ENCODE results near the gene GPER1.

Gene GPER1

GRCh38 chr7:1078985-1079384 is 8.9 kb upstream of the GPER1 start:
- no peak for DNase-seq (ENCODE audit: low read depth, low spot score)

DNA sequence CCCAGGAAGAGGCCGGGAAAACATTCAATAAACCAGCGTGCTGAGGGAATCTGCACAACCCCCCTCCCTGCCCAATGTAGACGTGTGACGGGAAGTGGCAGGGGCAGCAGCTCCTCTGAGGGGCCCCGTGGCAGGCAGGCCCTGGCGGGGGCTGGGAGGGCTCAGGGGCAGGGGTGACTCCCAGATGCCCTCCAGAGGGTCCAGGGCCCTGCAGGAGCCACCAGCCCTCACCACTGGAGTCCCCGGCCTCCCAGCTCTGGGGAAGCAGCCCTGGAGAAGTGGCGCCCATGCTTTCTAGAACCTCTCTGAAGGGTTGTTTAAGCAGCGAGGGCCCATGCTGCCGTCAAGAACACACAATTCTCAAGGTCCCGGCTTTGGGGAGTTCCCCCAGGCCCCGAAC is 8.4 kb upstream of the GPER1 start:
- no peaks in the 10 kb centered on the region for H3K9me3 ChIP-seq (ENCODE audit: insufficient read depth, low read length)
- DNase-seq (ENCODE audit: low read depth, low spot score): no peak
- H3K4me1 ChIP-seq (ENCODE audit: insufficient read depth, insufficient read length): peaks cover 22% of the 10 kb centered on the region
- TF ChIP-seq SUZ12 (IDR thresholded peaks at IDR 0.05; ENCODE audit: extremely low read depth, insufficient read depth, insufficient read length) (no peak), YY1 (IDR thresholded peaks at IDR 0.05; ENCODE audit: insufficient read depth, insufficient read length) (no peak), ZNF274 (IDR thresholded peaks at IDR 0.05; ENCODE audit: low read depth, low read length) (no peak)
- peaks cover 18% of the 10 kb centered on the region for H3K36me3 ChIP-seq (ENCODE audit: insufficient read depth, insufficient read length, low read length)
- H3K4me3 ChIP-seq (ENCODE audit: insufficient read length, low read depth): no peak overlapping the region
- no peak overlapping the region for H3K9ac ChIP-seq (ENCODE audit: insufficient read length, low read depth)
- H3K27me3 ChIP-seq (ENCODE audit: insufficient read depth, insufficient read length): no peaks in the 10 kb centered on the region

More at GRCh38 chr7:1078985-1079384, 8.9 kb upstream of the GPER1 start:
- peaks cover 21% of the 10 kb centered on the region for H3K4me1 ChIP-seq (ENCODE audit: insufficient read depth, insufficient read length)
- H3K27me3 ChIP-seq (ENCODE audit: insufficient read depth, insufficient read length): no peaks in the 10 kb centered on the region
- no peak overlapping the region for H3K4me3 ChIP-seq (ENCODE audit: insufficient read length, low read depth)
- TF ChIP-seq YY1 (IDR thresholded peaks at IDR 0.05; ENCODE audit: insufficient read depth, insufficient read length) (no peak), ZNF274 (IDR thresholded peaks at IDR 0.05; ENCODE audit: low read depth, low read length) (no peak), SUZ12 (IDR thresholded peaks at IDR 0.05; ENCODE audit: extremely low read depth, insufficient read depth, insufficient read length) (no peak)
- peak overlapping the region; percentile 9 for H3K9ac ChIP-seq (ENCODE audit: insufficient read length, low read depth)
- H3K36me3 ChIP-seq (ENCODE audit: insufficient read depth, insufficient read length, low read length): peaks cover 17% of the 10 kb centered on the region
- H3K9me3 ChIP-seq (ENCODE audit: insufficient read depth, low read length): no peaks in the 10 kb centered on the region

DNA sequence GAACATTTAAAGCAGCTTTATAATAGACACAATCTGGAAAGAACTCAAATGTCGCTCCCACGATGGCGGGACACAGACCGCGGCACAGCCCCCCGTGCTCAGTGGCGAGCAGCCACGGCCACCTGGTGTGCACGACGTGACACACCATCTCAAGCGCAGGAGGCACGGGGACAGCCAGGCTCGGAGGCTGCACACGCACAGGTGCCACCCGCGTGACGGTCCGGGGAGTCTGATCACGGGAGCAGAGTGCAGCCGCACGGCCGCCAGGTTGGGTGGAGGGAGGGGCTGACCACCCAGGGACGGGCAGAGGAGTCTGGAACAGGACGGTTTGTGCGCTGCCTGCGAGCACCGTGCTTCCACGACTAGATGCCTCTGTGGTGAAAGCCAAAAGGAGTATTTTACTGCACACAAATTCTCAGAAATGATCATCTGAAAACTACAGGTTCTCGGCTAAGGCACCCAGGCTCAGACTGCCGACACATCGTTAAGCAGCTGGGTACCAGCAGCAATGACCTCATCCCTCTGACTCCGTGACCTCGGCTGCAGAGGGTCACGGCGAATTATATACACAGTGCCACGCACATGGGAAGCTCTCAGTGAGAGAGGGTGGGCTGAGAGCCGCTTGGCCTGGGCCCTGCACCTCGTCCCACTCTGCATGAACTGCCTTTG is 7.5 kb upstream of the GPER1 start:
- Histone ChIP-seq H3K27me3 (ENCODE audit: insufficient read depth, insufficient read length) (no peaks in the 10 kb centered on the region), H3K9me3 (ENCODE audit: insufficient read depth, low read length) (no peaks in the 10 kb centered on the region), H3K4me3 (ENCODE audit: insufficient read length, low read depth) (no peak overlapping the region), H3K9ac (ENCODE audit: insufficient read length, low read depth) (no peak overlapping the region), H3K4me1 (ENCODE audit: insufficient read depth, insufficient read length) (peaks cover 24% of the 10 kb centered on the region), H3K36me3 (ENCODE audit: insufficient read depth, insufficient read length, low read length) (peaks cover 20% of the 10 kb centered on the region)
- no peak for DNase-seq (ENCODE audit: low read depth, low spot score)
- TF ChIP-seq SUZ12 (IDR thresholded peaks at IDR 0.05; ENCODE audit: extremely low read depth, insufficient read depth, insufficient read length): no peak
- TF ChIP-seq YY1 (IDR thresholded peaks at IDR 0.05; ENCODE audit: insufficient read depth, insufficient read length): no peak
- no peak for TF ChIP-seq ZNF274 (IDR thresholded peaks at IDR 0.05; ENCODE audit: low read depth, low read length)

DNA sequence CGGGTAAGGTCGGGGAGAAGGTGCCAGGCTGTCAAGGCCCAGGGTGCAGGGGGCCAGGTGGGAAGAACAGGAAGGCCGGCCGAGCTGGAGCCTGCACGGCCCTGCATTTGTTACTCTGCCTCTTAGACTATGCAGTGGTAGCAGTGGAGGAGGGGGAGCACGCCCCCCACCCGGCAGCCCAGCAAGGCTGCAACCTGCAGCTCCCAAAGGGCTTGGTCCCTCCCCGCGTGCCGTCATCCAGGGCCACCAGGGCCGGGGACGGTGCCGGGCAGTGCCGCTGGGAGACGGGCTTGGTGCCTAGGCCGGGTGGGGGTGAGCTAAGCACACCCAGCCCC is 7.0 kb upstream of the GPER1 start:
- Histone ChIP-seq H3K36me3 (ENCODE audit: insufficient read depth, insufficient read length, low read length) (peaks cover 20% of the 10 kb centered on the region), H3K4me1 (ENCODE audit: insufficient read depth, insufficient read length) (peaks cover 24% of the 10 kb centered on the region), H3K27me3 (ENCODE audit: insufficient read depth, insufficient read length) (no peaks in the 10 kb centered on the region), H3K4me3 (ENCODE audit: insufficient read length, low read depth) (no peak overlapping the region), H3K9ac (ENCODE audit: insufficient read length, low read depth) (no peak overlapping the region), H3K9me3 (ENCODE audit: insufficient read depth, low read length) (no peaks in the 10 kb centered on the region)
- TF ChIP-seq YY1 (IDR thresholded peaks at IDR 0.05; ENCODE audit: insufficient read depth, insufficient read length) (no peak), ZNF274 (IDR thresholded peaks at IDR 0.05; ENCODE audit: low read depth, low read length) (no peak), SUZ12 (IDR thresholded peaks at IDR 0.05; ENCODE audit: extremely low read depth, insufficient read depth, insufficient read length) (no peak)
- no peak for DNase-seq (ENCODE audit: low read depth, low spot score)

GRCh38 chr7:1081336-1081735 is 6.6 kb upstream of the GPER1 start:
- H3K9ac ChIP-seq (ENCODE audit: insufficient read length, low read depth): peak overlapping the region; percentile 50
- H3K4me3 ChIP-seq (ENCODE audit: insufficient read length, low read depth): no peak overlapping the region
- peaks cover 25% of the 10 kb centered on the region for H3K4me1 ChIP-seq (ENCODE audit: insufficient read depth, insufficient read length)
- peaks cover 20% of the 10 kb centered on the region for H3K36me3 ChIP-seq (ENCODE audit: insufficient read depth, insufficient read length, low read length)
- H3K9me3 ChIP-seq (ENCODE audit: insufficient read depth, low read length): no peaks in the 10 kb centered on the region
- H3K27me3 ChIP-seq (ENCODE audit: insufficient read depth, insufficient read length): no peaks in the 10 kb centered on the region
- DNase-seq (ENCODE audit: low read depth, low spot score): no peak
- TF ChIP-seq YY1 (IDR thresholded peaks at IDR 0.05; ENCODE audit: insufficient read depth, insufficient read length) (no peak), SUZ12 (IDR thresholded peaks at IDR 0.05; ENCODE audit: extremely low read depth, insufficient read depth, insufficient read length) (no peak), ZNF274 (IDR thresholded peaks at IDR 0.05; ENCODE audit: low read depth, low read length) (no peak)

GRCh38 chr7:1081931-1082401 is 5.9 kb upstream of the GPER1 start:
- DNase-seq (ENCODE audit: low read depth, low spot score): no peak
- no peak for TF ChIP-seq ZNF274 (IDR thresholded peaks at IDR 0.05; ENCODE audit: low read depth, low read length)
- TF ChIP-seq SUZ12 (IDR thresholded peaks at IDR 0.05; ENCODE audit: extremely low read depth, insufficient read depth, insufficient read length): no peak

DNA sequence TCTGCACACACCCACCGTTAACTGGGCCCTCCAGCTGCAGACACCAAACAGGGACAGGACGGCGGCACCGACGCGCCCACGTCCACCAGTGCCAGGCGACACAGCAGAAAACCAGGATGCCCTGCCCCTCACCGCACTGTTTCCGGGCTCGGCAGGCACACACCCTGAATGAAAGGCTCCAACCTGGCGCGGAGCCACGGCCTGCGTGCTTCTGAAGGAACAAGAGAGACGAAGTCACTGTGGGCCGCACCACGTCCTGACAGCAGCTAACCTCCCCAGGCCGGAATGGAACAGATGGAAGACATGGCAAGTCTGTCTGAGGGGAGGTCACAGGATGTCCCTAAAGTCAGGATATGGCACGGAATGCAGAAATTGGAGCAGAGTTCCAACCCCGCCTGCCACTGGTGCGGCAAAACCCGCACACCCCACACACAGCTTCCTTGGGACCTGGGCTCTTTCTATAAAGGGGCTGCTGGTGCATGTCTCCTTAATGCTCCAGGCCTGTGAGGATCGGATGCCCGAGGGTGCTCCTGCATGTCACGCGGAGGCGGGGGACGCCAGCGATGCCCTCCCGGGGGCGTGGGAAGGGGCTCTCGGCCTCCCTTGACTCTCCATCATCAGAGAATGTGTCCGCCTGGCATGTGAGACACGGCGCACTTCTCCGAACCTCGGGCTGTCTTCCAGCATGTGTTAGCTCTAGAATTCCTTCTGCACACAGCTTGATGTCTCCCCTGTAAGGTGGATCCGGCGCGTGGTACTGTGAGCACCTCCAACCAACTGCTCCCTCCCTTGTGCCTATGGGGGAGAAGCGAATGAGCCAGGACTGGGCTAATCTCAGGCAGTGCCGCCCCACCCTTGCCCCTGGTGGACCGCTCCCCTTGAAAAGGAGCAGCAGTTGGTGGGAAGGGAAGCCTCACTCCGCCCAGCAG is 3.9 kb upstream of the GPER1 start:
- H3K4me1 ChIP-seq (ENCODE audit: insufficient read depth, insufficient read length): peaks cover 39% of the 10 kb centered on the region
- no peak for DNase-seq (ENCODE audit: low read depth, low spot score)
- no peak overlapping the region for H3K9ac ChIP-seq (ENCODE audit: insufficient read length, low read depth)
- no peak overlapping the region for H3K4me3 ChIP-seq (ENCODE audit: insufficient read length, low read depth)
- TF ChIP-seq YY1 (IDR thresholded peaks at IDR 0.05; ENCODE audit: insufficient read depth, insufficient read length): no peak
- no peak for TF ChIP-seq ZNF274 (IDR thresholded peaks at IDR 0.05; ENCODE audit: low read depth, low read length)
- no peak for TF ChIP-seq SUZ12 (IDR thresholded peaks at IDR 0.05; ENCODE audit: extremely low read depth, insufficient read depth, insufficient read length)
- no peaks in the 10 kb centered on the region for H3K27me3 ChIP-seq (ENCODE audit: insufficient read depth, insufficient read length)
- peaks cover 20% of the 10 kb centered on the region for H3K36me3 ChIP-seq (ENCODE audit: insufficient read depth, insufficient read length, low read length)
- H3K9me3 ChIP-seq (ENCODE audit: insufficient read depth, low read length): no peaks in the 10 kb centered on the region

More at GRCh38 chr7:1081931-1082401, 5.9 kb upstream of the GPER1 start:
- no peaks in the 10 kb centered on the region for H3K9me3 ChIP-seq (ENCODE audit: insufficient read depth, low read length)
- no peak overlapping the region for H3K4me3 ChIP-seq (ENCODE audit: insufficient read length, low read depth)
- peaks cover 20% of the 10 kb centered on the region for H3K36me3 ChIP-seq (ENCODE audit: insufficient read depth, insufficient read length, low read length)
- no peak overlapping the region for H3K9ac ChIP-seq (ENCODE audit: insufficient read length, low read depth)
- peaks cover 28% of the 10 kb centered on the region for H3K4me1 ChIP-seq (ENCODE audit: insufficient read depth, insufficient read length)
- H3K27me3 ChIP-seq (ENCODE audit: insufficient read depth, insufficient read length): no peaks in the 10 kb centered on the region

Measured in NT2/D1 (cell line).